Activated CD4-positive, alpha-beta T cell treated with anti-CD3 and anti-CD28 coated beads for 36 hours (primary cell): ENCODE measurements around the gene CBFA2T2. TPM values are rescaled to one million over a fixed set of nuclear protein-coding genes. Genes with fewer than 3 reads are reported as not detected.

Source experiments
- ATAC-seq: fragments of 200-7000 bp; cut with Tn5 transposase; one replicate; pipeline ENCODE4 v1.10.0; 2021; ENCODE audit warnings: mild to moderate bottlenecking, moderate library complexity
- CTCF ChIA-PET: fragments of 350-600 bp; sonication (Branson Sonifier 250); formaldehyde crosslinking; loops from one replicate; lab custom pipeline; 2021; ENCODE audit warnings: antibody characterized with exemption; lab: Charles Lee
- POLR2A ChIA-PET: fragments of 350-600 bp; sonication (Branson Sonifier 250); formaldehyde crosslinking; loops from one replicate; lab custom pipeline; 2021; ENCODE audit warnings: antibody characterized with exemption, inconsistent platforms; lab: Charles Lee
- DNase-seq: peaks from one replicate; pipeline ENCODE4 v3.0.0-alpha.2; 2020
- H3K27ac Mint-ChIP-seq: one replicate; pipeline ENCODE4 v1.8.0; 2021; ENCODE audit warnings: mixed read lengths
- H3K27me3 Mint-ChIP-seq: one replicate; pipeline ENCODE4 v1.8.0; 2021; ENCODE audit warnings: mixed read lengths
- H3K36me3 Mint-ChIP-seq: one replicate; pipeline ENCODE4 v1.8.0; 2021; ENCODE audit warnings: low read depth, mixed read lengths
- H3K4me1 Mint-ChIP-seq: one replicate; pipeline ENCODE4 v1.8.0; 2021; ENCODE audit warnings: mixed read lengths
- H3K4me3 Mint-ChIP-seq: one replicate; pipeline ENCODE4 v1.8.0; 2021; ENCODE audit warnings: mild to moderate bottlenecking, moderate library complexity, mixed read lengths
- H3K9me3 Mint-ChIP-seq: one replicate; pipeline ENCODE4 v1.8.0; 2021; ENCODE audit warnings: low read depth, mixed read lengths
- intact Hi-C, 2 experiments: fragments of 100-400 bp; cut with DNase I in 1 of 2; cut with micrococcal nuclease in 1 of 2; formaldehyde crosslinking; loops; one replicate each; pipeline versions ENCODE4 v1.14.2 to v1.15.1; 2022 to 2024; cut with DNase I, micrococcal nuclease
- total RNA-seq, 2 experiments: library from RNA; stranded (reverse); gene quantifications; one replicate each; pipeline ENCODE4 v1.2.3, GENCODE V29; 2021

The CBFA2T2 gene
- total RNA-seq, 2 experiments from 2014 or later, result 10.9 to 12.9 TPM

DNA sequence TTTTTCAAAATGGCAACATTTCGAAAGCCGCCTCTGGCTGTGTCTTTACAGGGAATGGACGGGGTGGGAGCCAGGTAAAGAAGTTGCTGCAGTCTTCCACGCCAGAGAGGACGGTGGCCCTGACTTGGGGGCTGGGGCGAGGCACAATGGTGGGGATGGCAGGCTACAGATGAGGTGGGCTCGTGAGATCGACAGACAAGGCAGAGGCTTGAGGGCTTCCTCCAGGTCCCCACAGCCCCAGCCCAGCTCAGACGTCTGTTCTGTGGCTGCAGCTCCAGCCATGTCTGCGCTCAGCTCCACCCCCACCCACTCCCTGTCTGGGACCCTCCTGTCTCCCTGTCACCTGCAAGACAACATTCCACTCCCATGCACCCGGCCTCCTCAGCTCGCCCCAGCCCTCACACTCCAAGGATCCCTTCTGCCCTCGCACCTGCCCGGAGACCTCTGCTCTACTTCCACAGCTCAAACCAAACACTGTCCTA lies 164.8 kb downstream of the CBFA2T2 start:
- ATAC-seq (no peak), DNase-seq (no peak)
- H3K4me3 Mint-ChIP-seq, result no peak overlapping the region
- H3K36me3 Mint-ChIP-seq, result no peaks in the 10 kb centered on the region
- H3K9me3 Mint-ChIP-seq, result no peaks in the 10 kb centered on the region
- ChIA-PET POLR2A (interaction anchor here (0.5 kb wide), 1 partner anchor 13 kb away, joined by 5 read pairs; no protein-coding TSS in a partner anchor), CTCF (interaction anchor here (2.7 to 2.8 kb wide), 2 partner anchors 10 to 14 kb away, joined by 10 read pairs; no protein-coding TSS in a partner anchor)
- H3K4me1 Mint-ChIP-seq, result peaks cover 31% of the 10 kb centered on the region
- no peak overlapping the region for H3K27ac Mint-ChIP-seq
- intact Hi-C loops, result loop anchor here in 1 of 2 experiments (5.0 kb wide), 2 partner anchors 47 to 197 kb away; no protein-coding TSS in a partner anchor
- no peaks in the 10 kb centered on the region for H3K27me3 Mint-ChIP-seq

DNA sequence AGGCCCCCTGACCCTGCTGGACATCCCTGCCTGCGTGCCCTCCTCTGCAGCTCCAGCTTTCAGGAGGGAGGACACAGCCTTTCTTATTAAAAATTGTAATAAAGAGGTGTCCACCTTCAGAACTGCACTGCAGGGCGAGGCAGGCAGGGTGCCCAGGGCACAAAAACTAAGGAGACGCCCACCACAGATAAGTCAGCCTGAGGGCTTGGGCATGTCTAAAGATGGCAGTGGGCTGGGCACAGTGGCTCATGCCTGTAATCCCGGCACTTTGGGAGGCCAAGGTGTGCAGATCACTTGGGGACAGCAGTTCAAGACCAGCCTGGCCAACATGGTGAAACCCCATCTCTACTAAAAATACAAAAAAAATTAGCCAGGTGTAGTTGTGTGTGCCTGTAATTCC lies 165.3 kb downstream of the CBFA2T2 start:
- no peak for ATAC-seq
- H3K27ac Mint-ChIP-seq, result no peak overlapping the region
- ChIA-PET CTCF (interaction anchor here (2.7 to 2.8 kb wide), 2 partner anchors 9 to 13 kb away, joined by 10 read pairs; no protein-coding TSS in a partner anchor), POLR2A (no interaction called here)
- intact Hi-C loops, result no loop called here
- H3K4me3 Mint-ChIP-seq, result no peak overlapping the region
- no peaks in the 10 kb centered on the region for H3K36me3 Mint-ChIP-seq
- H3K4me1 Mint-ChIP-seq, result peaks cover 28% of the 10 kb centered on the region
- no peaks in the 10 kb centered on the region for H3K9me3 Mint-ChIP-seq
- DNase-seq, result no peak
- H3K27me3 Mint-ChIP-seq, result no peaks in the 10 kb centered on the region

DNA sequence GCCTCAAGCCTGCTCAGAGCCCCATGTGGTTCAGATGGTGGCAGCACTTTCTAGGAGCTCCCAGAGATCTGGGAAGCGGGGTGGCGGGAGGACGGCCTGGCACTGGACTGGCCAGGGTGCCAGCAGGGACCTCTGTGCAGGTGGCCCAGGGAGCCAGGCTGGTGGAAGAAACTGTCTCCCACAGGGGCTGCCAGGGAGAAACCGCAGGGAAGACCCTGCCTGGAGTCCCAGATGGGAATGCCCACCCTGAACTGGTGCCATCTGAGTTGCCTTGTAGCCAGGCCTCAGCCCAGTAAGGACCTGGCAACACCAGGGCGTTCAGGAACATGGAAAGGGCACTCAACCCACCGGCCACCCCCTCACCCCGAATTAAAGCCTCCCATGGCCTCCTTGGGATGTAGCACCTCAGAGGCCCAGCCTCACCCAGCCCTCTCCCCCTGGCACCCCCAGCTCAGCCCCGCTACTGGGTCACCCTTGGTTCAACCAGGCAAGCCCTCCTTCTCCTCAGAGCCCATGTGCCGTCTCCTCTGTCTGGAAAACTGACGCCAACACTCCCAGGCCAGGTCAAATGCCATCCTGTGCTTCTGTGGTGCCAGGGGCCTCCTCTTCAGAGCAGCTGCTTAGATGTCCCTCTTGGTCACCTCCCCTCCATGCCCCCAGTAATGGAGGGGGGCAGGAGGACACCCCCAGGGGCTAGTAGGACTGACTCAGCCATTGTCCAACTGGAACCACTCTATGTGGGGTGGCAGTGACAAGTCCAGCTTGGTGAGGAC lies 166.3 kb downstream of the CBFA2T2 start:
- no peak overlapping the region for H3K4me3 Mint-ChIP-seq
- CTCF ChIA-PET, result interaction anchor here (0.6 kb wide), 1 partner anchor 34 kb away, joined by 3 read pairs; no protein-coding TSS in a partner anchor
- no peaks in the 10 kb centered on the region for H3K9me3 Mint-ChIP-seq
- no peaks in the 10 kb centered on the region for H3K36me3 Mint-ChIP-seq
- H3K4me1 Mint-ChIP-seq, result peaks cover 28% of the 10 kb centered on the region
- intact Hi-C loops, result no loop called here
- DNase-seq (no peak), ATAC-seq (no peak)
- no peaks in the 10 kb centered on the region for H3K27me3 Mint-ChIP-seq
- H3K27ac Mint-ChIP-seq, result no peak overlapping the region
- POLR2A ChIA-PET, result no interaction called here

DNA sequence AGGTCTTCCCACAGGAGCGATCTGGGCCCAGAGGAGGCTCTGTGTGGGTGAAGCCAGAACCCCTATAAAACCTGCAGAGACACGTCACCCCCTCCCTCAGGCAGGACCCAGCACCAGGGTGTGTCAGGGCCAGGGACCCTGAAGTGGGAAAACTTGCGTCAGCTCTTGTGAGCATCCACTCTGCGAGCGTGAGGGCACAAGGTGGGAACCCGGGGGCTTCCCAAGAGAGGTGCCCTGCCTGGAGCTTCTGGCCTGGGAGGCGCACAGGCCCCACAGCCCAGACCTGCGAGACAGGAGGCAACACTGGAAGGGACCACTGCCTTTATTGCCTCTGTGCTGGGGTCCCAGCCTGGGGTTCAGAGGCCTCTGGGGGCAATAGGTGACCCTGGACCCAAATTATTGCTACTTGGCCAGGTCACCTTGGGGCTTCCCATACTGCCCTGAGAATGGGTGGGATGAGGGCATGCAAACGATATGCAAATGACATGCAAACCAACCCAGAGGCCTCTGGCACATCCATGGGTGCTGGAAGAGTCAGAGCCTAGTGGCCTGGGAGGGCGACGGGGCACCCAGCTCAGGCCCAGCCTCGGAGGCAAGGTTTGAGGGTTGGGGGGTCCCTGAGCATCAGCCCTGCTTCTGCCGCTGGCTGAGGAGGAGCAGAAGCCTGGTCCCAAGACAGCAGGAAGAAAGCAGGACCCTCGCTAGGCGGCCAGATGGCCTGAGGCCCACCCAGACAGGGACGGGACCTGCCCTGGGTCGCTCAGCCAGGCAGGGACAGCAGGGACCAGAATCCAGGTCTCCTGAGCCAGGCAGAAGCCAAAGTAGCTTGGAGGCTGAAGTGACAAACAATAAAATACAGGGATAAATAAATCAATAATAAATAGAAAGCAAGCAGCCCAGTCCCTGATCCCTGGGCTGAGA lies 167.1 kb downstream of the CBFA2T2 start:
- H3K4me1 Mint-ChIP-seq, result peaks cover 19% of the 10 kb centered on the region
- ChIA-PET CTCF (no interaction called here), POLR2A (no interaction called here)
- H3K36me3 Mint-ChIP-seq, result no peaks in the 10 kb centered on the region
- H3K4me3 Mint-ChIP-seq, result no peak overlapping the region
- DNase-seq, result no peak
- H3K27me3 Mint-ChIP-seq, result no peaks in the 10 kb centered on the region
- ATAC-seq, result no peak
- intact Hi-C loops, result no loop called here
- no peaks in the 10 kb centered on the region for H3K9me3 Mint-ChIP-seq
- no peak overlapping the region for H3K27ac Mint-ChIP-seq

DNA sequence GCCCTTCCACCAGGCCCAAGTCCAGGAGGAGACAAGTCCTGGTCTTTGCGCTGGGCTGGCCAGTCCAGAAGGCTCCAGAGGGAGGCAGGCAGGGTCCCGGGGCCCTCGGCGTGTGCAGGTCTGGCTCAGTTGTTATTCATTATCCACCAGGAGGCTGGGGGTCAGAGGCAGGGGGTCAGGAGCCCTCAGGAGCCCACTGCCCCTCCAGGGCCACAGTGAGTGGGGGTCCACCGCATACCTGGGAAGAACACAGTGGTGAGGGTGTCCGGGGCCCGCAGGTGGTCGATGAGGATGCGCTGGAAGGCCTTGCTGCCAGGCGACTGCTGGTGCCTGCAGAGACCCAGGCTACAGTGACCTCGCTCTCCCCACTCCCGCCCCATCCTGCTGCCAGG lies 167.8 kb downstream of the CBFA2T2 start:
- H3K4me3 Mint-ChIP-seq, result no peak overlapping the region
- POLR2A ChIA-PET, result no interaction called here
- H3K36me3 Mint-ChIP-seq, result no peaks in the 10 kb centered on the region
- no peak for ATAC-seq
- H3K4me1 Mint-ChIP-seq, result peaks cover 14% of the 10 kb centered on the region
- no peaks in the 10 kb centered on the region for H3K27me3 Mint-ChIP-seq
- CTCF ChIA-PET, result no interaction called here
- H3K27ac Mint-ChIP-seq, result no peak overlapping the region
- DNase-seq, result no peak
- H3K9me3 Mint-ChIP-seq, result no peaks in the 10 kb centered on the region
- intact Hi-C loops, result no loop called here

DNA sequence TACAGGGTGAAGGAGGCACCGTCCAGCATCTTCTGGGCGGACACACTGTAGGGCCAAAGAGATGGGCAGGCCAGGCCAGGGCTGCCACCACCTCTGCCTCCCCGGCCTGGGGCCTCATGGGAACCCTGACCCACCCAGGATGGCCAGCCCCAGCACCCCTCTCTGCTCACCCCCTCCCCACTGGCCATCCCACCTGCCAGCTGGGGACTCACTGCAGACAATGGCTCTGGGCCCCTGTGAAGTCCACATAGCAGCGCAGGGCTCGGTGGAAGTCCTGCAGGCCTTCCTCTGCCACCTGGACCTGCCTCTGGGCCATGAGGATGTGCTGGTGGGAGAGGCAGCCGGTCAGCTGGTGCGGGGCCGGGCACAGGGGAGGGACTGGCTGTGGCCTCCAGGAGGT lies 168.6 kb downstream of the CBFA2T2 start:
- Mint-ChIP-seq H3K27me3 (no peaks in the 10 kb centered on the region), H3K9me3 (no peaks in the 10 kb centered on the region), H3K4me1 (peaks cover 8% of the 10 kb centered on the region), H3K4me3 (no peak overlapping the region), H3K36me3 (no peaks in the 10 kb centered on the region), H3K27ac (no peak overlapping the region)
- ChIA-PET CTCF (no interaction called here), POLR2A (no interaction called here)
- ATAC-seq, result no peak
- intact Hi-C loops, result no loop called here
- DNase-seq, result no peak

DNA sequence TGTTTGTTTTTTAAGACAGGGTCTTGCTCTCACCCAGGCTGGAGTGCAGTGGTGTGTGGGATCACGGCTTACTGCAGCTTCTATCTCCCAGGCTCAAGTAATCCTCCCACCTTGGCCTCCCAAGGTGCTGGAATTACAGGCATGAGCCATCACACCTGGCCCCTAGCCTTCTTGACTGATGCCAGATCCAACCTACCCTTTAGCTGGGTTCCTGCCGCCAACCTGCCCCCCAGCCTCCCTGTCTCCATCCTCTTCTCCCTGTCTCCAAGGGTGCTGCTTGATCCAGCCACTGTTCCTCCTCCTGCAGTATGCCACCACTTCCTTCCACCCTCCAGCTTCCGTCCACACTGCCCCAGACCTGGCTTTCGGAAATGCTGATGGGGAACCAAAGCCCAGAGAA lies 169.0 kb downstream of the CBFA2T2 start:
- Mint-ChIP-seq H3K36me3 (no peaks in the 10 kb centered on the region), H3K9me3 (no peaks in the 10 kb centered on the region), H3K27me3 (no peaks in the 10 kb centered on the region), H3K4me1 (peaks cover 6% of the 10 kb centered on the region), H3K27ac (no peak overlapping the region), H3K4me3 (no peak overlapping the region)
- DNase-seq, result no peak
- ATAC-seq, result no peak
- POLR2A ChIA-PET, result no interaction called here
- intact Hi-C loops, result no loop called here
- CTCF ChIA-PET, result no interaction called here

DNA sequence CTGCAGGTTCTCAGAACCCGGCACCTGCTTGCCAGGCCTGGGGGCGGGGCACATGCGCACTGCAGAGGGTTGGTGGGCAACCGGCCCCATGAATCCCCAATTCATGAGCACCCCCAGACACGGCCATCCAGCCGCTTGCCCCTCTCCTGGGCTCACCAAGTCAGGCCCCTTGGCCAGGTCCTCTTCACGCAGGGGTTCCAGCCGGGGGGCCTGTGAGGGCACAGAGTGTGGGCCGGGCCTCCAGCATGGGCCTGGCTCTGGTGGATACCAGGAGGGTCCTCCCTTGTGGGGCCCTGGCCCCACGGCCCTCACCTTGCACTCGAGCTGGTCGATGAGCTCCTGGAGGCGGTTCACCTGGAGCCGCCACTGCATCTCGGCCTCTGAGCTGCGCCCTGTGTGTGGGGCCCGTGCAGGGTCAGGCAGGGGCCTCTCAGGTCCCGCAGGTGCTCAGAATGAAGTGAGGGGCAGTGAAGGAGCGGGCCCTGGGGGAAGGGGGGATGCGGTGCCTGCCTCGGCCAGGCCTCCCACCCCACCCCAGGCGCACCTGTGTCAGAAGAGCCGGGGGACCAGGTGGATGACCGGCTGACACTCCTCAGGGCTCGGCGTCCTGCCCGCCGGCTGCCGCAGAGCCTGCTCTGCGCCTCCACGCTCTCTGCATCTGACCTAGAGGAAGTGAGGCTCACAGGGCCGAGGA lies 169.6 kb downstream of the CBFA2T2 start:
- ChIA-PET CTCF (no interaction called here), POLR2A (no interaction called here)
- no peaks in the 10 kb centered on the region for H3K9me3 Mint-ChIP-seq
- no peak overlapping the region for H3K27ac Mint-ChIP-seq
- intact Hi-C loops, result loop anchor here in 1 of 2 experiments (10.0 kb wide), 1 partner anchor 105 kb away; no protein-coding TSS in a partner anchor
- H3K36me3 Mint-ChIP-seq, result no peaks in the 10 kb centered on the region
- H3K27me3 Mint-ChIP-seq, result no peaks in the 10 kb centered on the region
- H3K4me1 Mint-ChIP-seq, result peaks cover 7% of the 10 kb centered on the region
- no peak overlapping the region for H3K4me3 Mint-ChIP-seq
- ATAC-seq (no peak), DNase-seq (no peak)

DNA sequence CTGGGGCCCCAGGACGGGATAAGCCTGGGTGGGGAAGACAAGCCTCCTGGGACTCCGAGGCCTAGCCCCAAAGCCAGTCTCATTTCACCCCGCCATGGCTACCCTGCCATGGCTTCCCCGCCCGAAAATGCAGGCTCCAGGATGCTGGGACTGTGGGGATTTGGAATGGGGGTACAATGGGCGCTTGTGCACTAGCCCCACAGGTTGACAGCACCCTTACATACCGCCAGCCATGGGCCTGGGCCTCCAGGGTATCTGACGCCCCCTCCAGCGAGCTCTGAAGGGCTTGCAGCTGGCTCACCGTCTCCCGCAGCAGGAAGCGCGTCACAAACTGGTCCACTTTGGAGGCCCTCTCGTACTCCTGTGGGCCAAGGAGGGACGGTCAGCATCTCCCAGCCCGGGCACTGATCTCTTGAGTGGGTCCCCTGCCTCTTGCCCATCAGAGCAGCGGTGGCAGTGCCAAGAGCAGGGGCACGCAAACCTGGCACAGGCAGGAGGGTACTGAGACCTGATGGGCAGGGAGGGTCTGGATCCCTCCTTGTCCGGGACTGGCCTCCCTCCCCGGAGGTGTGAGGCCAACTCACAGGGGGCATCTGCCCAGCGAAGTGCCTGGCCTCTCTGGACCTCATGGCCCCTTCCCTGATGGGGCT lies 170.3 kb downstream of the CBFA2T2 start:
- H3K4me3 Mint-ChIP-seq, result no peak overlapping the region
- intact Hi-C loops, result loop anchor here in 1 of 2 experiments (10.0 kb wide), 1 partner anchor 105 kb away; no protein-coding TSS in a partner anchor
- ChIA-PET POLR2A (no interaction called here), CTCF (no interaction called here)
- no peak for DNase-seq
- H3K27me3 Mint-ChIP-seq, result no peaks in the 10 kb centered on the region
- H3K36me3 Mint-ChIP-seq, result no peaks in the 10 kb centered on the region
- no peak overlapping the region for H3K27ac Mint-ChIP-seq
- H3K4me1 Mint-ChIP-seq, result peaks cover 14% of the 10 kb centered on the region
- no peaks in the 10 kb centered on the region for H3K9me3 Mint-ChIP-seq
- ATAC-seq, result no peak

DNA sequence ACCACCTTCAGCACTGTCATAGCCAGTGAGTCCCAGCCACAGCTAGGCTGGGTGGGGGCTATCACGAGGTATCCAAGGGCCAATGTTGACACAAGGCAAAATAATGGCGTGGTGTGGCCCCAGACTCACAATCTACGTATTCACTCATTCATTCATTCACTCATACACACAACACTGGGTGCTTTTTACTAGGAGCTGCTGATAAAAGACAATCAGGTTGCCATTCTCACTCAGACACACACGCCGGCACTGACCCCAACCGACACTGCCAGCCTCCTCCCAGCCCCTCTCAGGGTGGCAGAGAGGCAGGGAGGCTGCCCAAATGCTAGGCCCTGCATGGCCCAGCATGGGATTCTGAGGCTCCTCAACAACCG lies 170.8 kb downstream of the CBFA2T2 start:
- peaks cover 2% of the 10 kb centered on the region for H3K36me3 Mint-ChIP-seq
- ATAC-seq, result no peak
- H3K4me3 Mint-ChIP-seq, result no peak overlapping the region
- H3K9me3 Mint-ChIP-seq, result no peaks in the 10 kb centered on the region
- no peak for DNase-seq
- CTCF ChIA-PET, result no interaction called here
- POLR2A ChIA-PET, result no interaction called here
- H3K4me1 Mint-ChIP-seq, result peaks cover 17% of the 10 kb centered on the region
- no peak overlapping the region for H3K27ac Mint-ChIP-seq
- H3K27me3 Mint-ChIP-seq, result no peaks in the 10 kb centered on the region
- intact Hi-C loops, result loop anchor here in 1 of 2 experiments (10.0 kb wide), 1 partner anchor 106 kb away; no protein-coding TSS in a partner anchor
